ENCODE measurements around the gene MRC1.
A peak's percentile ranks its signal among the peaks of the same experiment; 100 is the strongest.

The MRC1 gene

DNA sequence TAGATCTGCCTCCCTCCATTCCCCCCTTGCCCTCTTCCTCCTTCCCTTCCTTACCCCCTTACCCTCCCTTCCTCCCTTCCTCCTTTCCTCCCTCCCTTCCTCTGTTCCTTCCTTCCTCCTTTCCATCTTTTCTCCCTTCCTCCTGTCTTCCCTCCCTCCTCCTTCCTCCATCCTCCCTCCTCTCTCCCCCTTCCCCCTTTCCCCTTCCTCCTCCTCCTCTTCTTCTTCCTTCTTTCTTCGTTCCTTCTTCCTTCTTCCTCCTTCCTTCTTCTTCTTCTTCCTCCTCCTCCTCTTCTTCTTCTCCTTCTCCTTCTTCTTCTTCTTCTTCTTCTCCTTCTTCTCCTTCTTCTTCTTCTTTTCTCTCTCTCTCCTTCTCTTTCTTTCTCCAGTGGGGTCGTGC lies 57.9 kb downstream of the MRC1 start:
- Histone ChIP-seq H3K4me1 (ENCODE audit: insufficient read depth, poor library complexity, severe bottlenecking) (peaks cover 4% of the 10 kb centered on the region), H3K9me3 (ENCODE audit: severe bottlenecking) (no peaks in the 10 kb centered on the region), H3K27me3 (ENCODE audit: insufficient read depth, poor library complexity, severe bottlenecking) (no peaks in the 10 kb centered on the region), H3K4me3 (ENCODE audit: severe bottlenecking) (no peak overlapping the region), H3K27ac (ENCODE audit: poor library complexity, severe bottlenecking) (no peak overlapping the region), H3K36me3 (ENCODE audit: low read depth) (no peaks in the 10 kb centered on the region)
- ATAC-seq (ENCODE audit: low read depth) (no peak), DNase-seq (ENCODE audit: low spot score) (no peak)
- TF ChIP-seq, protein P1, sequence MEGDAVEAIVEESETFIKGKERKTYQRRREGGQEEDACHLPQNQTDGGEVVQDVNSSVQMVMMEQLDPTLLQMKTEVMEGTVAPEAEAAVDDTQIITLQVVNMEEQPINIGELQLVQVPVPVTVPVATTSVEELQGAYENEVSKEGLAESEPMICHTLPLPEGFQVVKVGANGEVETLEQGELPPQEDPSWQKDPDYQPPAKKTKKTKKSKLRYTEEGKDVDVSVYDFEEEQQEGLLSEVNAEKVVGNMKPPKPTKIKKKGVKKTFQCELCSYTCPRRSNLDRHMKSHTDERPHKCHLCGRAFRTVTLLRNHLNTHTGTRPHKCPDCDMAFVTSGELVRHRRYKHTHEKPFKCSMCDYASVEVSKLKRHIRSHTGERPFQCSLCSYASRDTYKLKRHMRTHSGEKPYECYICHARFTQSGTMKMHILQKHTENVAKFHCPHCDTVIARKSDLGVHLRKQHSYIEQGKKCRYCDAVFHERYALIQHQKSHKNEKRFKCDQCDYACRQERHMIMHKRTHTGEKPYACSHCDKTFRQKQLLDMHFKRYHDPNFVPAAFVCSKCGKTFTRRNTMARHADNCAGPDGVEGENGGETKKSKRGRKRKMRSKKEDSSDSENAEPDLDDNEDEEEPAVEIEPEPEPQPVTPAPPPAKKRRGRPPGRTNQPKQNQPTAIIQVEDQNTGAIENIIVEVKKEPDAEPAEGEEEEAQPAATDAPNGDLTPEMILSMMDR (IDR thresholded peaks at IDR 0.05; ENCODE audit: poor library complexity, severe bottlenecking) = no peak

DNA sequence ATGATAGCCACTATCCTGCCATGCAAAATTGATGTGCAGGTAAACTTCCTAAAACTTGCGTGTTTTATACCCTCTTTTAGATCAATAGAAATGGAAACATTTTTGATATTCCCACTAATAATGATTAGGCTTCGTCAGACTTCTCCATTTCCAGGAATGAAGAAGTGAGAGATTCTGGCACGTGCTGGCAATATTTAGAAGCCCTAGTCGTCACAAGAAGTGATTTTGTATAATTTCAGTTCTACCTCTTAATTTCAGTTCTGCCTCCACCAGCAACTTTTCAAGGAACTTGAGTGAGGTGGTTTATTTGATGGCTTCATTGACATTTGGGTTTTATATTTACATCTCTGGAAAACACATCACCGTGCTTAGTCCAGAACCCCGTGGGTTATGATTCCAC lies 61.9 kb downstream of the MRC1 start:
- DNase-seq (ENCODE audit: low spot score) (no peak), ATAC-seq (ENCODE audit: low read depth) (no peak)
- no peaks in the 10 kb centered on the region for H3K27me3 ChIP-seq (ENCODE audit: insufficient read depth, poor library complexity, severe bottlenecking)
- H3K4me1 ChIP-seq (ENCODE audit: insufficient read depth, poor library complexity, severe bottlenecking) = peaks cover 4% of the 10 kb centered on the region
- no peaks in the 10 kb centered on the region for H3K36me3 ChIP-seq (ENCODE audit: low read depth)
- no peak overlapping the region for H3K27ac ChIP-seq (ENCODE audit: poor library complexity, severe bottlenecking)
- H3K9me3 ChIP-seq (ENCODE audit: severe bottlenecking) = no peaks in the 10 kb centered on the region
- no peak overlapping the region for H3K4me3 ChIP-seq (ENCODE audit: severe bottlenecking)
- TF ChIP-seq, protein P1 (IDR thresholded peaks at IDR 0.05; ENCODE audit: poor library complexity, severe bottlenecking) = no peak

DNA sequence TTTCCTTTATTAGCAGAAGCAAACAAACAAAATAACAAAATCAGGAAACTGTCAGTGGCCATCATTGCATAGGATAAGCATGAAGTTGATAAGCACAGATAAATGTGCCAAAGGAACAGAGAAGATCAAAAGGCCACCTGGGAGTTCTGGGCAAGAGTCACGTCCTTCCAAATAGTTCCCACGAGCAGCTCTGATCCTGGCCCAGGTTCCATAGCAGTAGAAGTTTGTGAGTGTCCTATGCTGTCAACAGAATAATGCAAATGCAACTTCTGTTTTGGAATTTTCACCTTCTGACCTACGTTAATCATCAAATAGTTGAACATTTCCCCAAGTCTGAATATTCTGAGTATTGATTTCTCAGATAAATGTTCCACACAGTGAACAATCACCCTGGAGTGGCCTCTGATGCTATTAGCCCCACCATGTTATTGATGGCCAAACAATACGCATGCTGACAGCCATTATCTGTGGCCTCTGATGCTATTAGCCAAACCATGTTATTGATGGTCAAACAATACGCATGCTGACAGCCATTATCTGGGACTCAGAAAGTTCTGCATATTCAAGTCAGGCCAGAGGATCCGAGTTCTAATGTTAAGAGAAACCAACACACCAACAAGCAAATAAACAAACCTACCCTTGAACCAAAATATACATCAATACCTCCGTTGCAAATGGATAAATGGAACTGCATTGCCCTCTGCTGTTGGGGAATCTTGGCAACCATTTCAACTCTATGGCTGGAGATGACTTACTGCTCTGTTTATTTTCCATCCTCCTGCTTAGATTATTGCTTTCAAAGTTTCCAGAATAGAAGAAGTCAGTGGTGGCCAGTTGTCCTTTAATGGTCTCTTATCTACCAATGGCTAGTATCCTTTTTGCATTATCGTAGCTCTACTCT lies 63.3 kb downstream of the MRC1 start:
- TF ChIP-seq, protein P1 (IDR thresholded peaks at IDR 0.05; ENCODE audit: poor library complexity, severe bottlenecking) = peak; percentile 63
- ATAC-seq (ENCODE audit: low read depth) (no peak), DNase-seq (ENCODE audit: low spot score) (no peak)
- no peak overlapping the region for H3K27ac ChIP-seq (ENCODE audit: poor library complexity, severe bottlenecking)
- H3K27me3 ChIP-seq (ENCODE audit: insufficient read depth, poor library complexity, severe bottlenecking) = no peaks in the 10 kb centered on the region
- no peaks in the 10 kb centered on the region for H3K9me3 ChIP-seq (ENCODE audit: severe bottlenecking)
- no peak overlapping the region for H3K4me3 ChIP-seq (ENCODE audit: severe bottlenecking)
- H3K36me3 ChIP-seq (ENCODE audit: low read depth) = no peaks in the 10 kb centered on the region
- H3K4me1 ChIP-seq (ENCODE audit: insufficient read depth, poor library complexity, severe bottlenecking) = peaks cover 4% of the 10 kb centered on the region

DNA sequence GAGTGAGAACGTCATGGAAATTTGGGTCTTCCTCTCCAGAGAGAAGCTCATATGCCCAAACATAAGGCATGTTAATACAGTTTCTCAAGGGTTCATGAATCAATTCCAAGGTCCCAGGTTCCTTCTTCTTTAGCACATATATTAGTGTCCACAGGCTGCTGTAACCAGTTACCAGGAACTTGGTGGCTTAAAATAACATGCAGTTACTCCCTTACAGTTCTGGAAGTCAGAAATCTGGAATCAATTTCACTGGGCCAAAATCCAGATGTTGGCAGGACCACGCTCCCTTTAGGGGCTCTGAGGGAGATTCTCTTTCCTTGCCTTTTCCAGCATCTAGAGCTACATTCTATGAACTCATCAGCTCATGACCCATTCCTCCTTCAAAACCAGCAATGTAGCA lies 64.8 kb downstream of the MRC1 start:
- TF ChIP-seq, protein P1 (IDR thresholded peaks at IDR 0.05; ENCODE audit: poor library complexity, severe bottlenecking) = no peak
- no peak overlapping the region for H3K27ac ChIP-seq (ENCODE audit: poor library complexity, severe bottlenecking)
- no peak overlapping the region for H3K4me3 ChIP-seq (ENCODE audit: severe bottlenecking)
- DNase-seq (ENCODE audit: low spot score) (no peak), ATAC-seq (ENCODE audit: low read depth) (no peak)
- peaks cover 4% of the 10 kb centered on the region for H3K4me1 ChIP-seq (ENCODE audit: insufficient read depth, poor library complexity, severe bottlenecking)
- H3K27me3 ChIP-seq (ENCODE audit: insufficient read depth, poor library complexity, severe bottlenecking) = no peaks in the 10 kb centered on the region
- H3K36me3 ChIP-seq (ENCODE audit: low read depth) = no peaks in the 10 kb centered on the region
- no peaks in the 10 kb centered on the region for H3K9me3 ChIP-seq (ENCODE audit: severe bottlenecking)

DNA sequence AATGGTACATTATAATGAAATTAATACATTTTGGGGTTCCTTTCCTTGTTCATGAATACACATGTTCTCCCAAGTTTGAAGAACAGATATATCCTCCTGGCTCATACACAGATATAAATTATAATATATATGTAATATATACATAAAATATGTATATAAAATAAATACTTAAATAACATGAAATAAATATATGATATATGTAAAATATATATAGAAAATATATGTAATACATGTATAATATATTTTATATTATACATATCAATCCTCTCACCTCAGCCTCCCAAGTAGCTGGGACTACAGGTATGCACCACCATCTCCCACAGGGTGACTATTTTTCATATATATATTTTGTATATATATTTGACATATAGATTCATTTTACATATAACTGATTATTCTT lies 68.0 kb downstream of the MRC1 start:
- DNase-seq (ENCODE audit: low spot score) (no peak), ATAC-seq (ENCODE audit: low read depth) (no peak)
- no peaks in the 10 kb centered on the region for H3K27me3 ChIP-seq (ENCODE audit: insufficient read depth, poor library complexity, severe bottlenecking)
- TF ChIP-seq, protein P1 (IDR thresholded peaks at IDR 0.05; ENCODE audit: poor library complexity, severe bottlenecking) = no peak
- no peaks in the 10 kb centered on the region for H3K9me3 ChIP-seq (ENCODE audit: severe bottlenecking)
- no peaks in the 10 kb centered on the region for H3K4me1 ChIP-seq (ENCODE audit: insufficient read depth, poor library complexity, severe bottlenecking)
- no peaks in the 10 kb centered on the region for H3K36me3 ChIP-seq (ENCODE audit: low read depth)
- no peak overlapping the region for H3K4me3 ChIP-seq (ENCODE audit: severe bottlenecking)
- H3K27ac ChIP-seq (ENCODE audit: poor library complexity, severe bottlenecking) = no peak overlapping the region
